ENCODE results near the gene HKDC1. TPM values are rescaled to one million over a fixed set of nuclear protein-coding genes. Genes with fewer than 3 reads are reported as not detected.

Gene HKDC1
- total RNA-seq, 1 donor from 2014 or later, result 42.0 TPM

GRCh38 chr10:69224862-69225657 lies 4.9 kb downstream of the HKDC1 start:
- peak overlapping the region; percentile 0 for H3K4me3 ChIP-seq (ENCODE audit: low read depth, low read length)
- no peak for DNase-seq (ENCODE audit: low read depth)
- TF ChIP-seq CTCF (conservative IDR thresholded peaks at IDR 0.05; ENCODE audit: low read depth, low read length), result no peak

GRCh38 chr10:69225681-69226080 lies 5.5 kb downstream of the HKDC1 start:
- no peak for DNase-seq (ENCODE audit: low read depth)
- H3K4me3 ChIP-seq (ENCODE audit: low read depth, low read length), result no peak overlapping the region
- TF ChIP-seq CTCF (conservative IDR thresholded peaks at IDR 0.05; ENCODE audit: low read depth, low read length), result no peak

GRCh38 chr10:69226919-69227450 lies 6.9 kb downstream of the HKDC1 start:
- no peak for TF ChIP-seq CTCF (conservative IDR thresholded peaks at IDR 0.05; ENCODE audit: low read depth, low read length)
- H3K4me3 ChIP-seq (ENCODE audit: low read depth, low read length), result no peak overlapping the region
- DNase-seq (ENCODE audit: low read depth), result no peak

- DNase-seq (ENCODE audit: low read depth), result no peak
- TF ChIP-seq CTCF (conservative IDR thresholded peaks at IDR 0.05; ENCODE audit: low read depth, low read length), result no peak
- no peak overlapping the region for H3K4me3 ChIP-seq (ENCODE audit: low read depth, low read length)
These were observed 8.0 kb downstream of the HKDC1 start for GRCh38 chr10:69228151-69228550.

- no peak overlapping the region for H3K4me3 ChIP-seq (ENCODE audit: low read depth, low read length)
- DNase-seq (ENCODE audit: low read depth), result no peak
- no peak for TF ChIP-seq CTCF (conservative IDR thresholded peaks at IDR 0.05; ENCODE audit: low read depth, low read length)
These were observed 9.4 kb downstream of the HKDC1 start for GRCh38 chr10:69229616-69229916.

GRCh38 chr10:69230128-69230527 lies 10.0 kb downstream of the HKDC1 start:
- no peak overlapping the region for H3K4me3 ChIP-seq (ENCODE audit: low read depth, low read length)
- no peak for DNase-seq (ENCODE audit: low read depth)
- no peak for TF ChIP-seq CTCF (conservative IDR thresholded peaks at IDR 0.05; ENCODE audit: low read depth, low read length)

- H3K4me3 ChIP-seq (ENCODE audit: low read depth, low read length), result no peak overlapping the region
- TF ChIP-seq CTCF (conservative IDR thresholded peaks at IDR 0.05; ENCODE audit: low read depth, low read length), result no peak
- no peak for DNase-seq (ENCODE audit: low read depth)
These were observed 12.1 kb downstream of the HKDC1 start for GRCh38 chr10:69232252-69232651.

Measured in epithelial cell of proximal tubule (primary cell).